Effector memory CD8-positive, alpha-beta T cell (primary cell): ENCODE measurements around the gene NCAN.
"Not testable (repeated sequence)": the region's sequence is repeated elsewhere in the genome, so short reads cannot be mapped to it uniquely, and the experiment has no call there.

Experiments
- ATAC-seq: fragments of 150-1000 bp; cut with Tn5 transposase; replicated peaks from 2 replicates; pipeline ENCODE4 v1.10.0; 2021; ENCODE audit warnings: mild to moderate bottlenecking, moderate library complexity
- DNase-seq, 3 experiments: peaks; one replicate each; pipeline ENCODE4 v3.0.0; 2021
- H3K27ac Mint-ChIP-seq, 2 donors: one replicate each; pipeline ENCODE4 v1.8.0; 2022; ENCODE audit warnings: mild to moderate bottlenecking in 2 of 2, mixed read lengths in 2 of 2, moderate library complexity in 2 of 2
- H3K27me3 Mint-ChIP-seq, 2 donors: one replicate each; pipeline ENCODE4 v1.8.0; 2022; ENCODE audit warnings: mixed read lengths in 2 of 2
- H3K36me3 Mint-ChIP-seq: one replicate; pipeline ENCODE4 v1.8.0; 2022; ENCODE audit warnings: mild to moderate bottlenecking, moderate library complexity, mixed read lengths; ENCODE audit not compliant: insufficient read depth
- H3K4me1 Mint-ChIP-seq, 2 donors: one replicate each; pipeline ENCODE4 v1.8.0; 2022; ENCODE audit warnings: low read depth in 2 of 2, mixed read lengths in 2 of 2
- H3K4me3 Mint-ChIP-seq, 2 donors: one replicate each; pipeline ENCODE4 v1.8.0; 2022; ENCODE audit warnings: mild to moderate bottlenecking in 2 of 2, mixed read lengths in 2 of 2, moderate library complexity in 2 of 2
- H3K9me3 Mint-ChIP-seq, 2 donors: one replicate each; pipeline ENCODE4 v1.8.0; 2022; ENCODE audit warnings: mixed read lengths in 2 of 2

NCAN gene

GRCh38 chr19:19205416-19206410 is 6.0 kb upstream of the NCAN start:
- Mint-ChIP-seq H3K36me3 (peaks cover 8% of the 10 kb centered on the region), H3K9me3 (peaks cover 8 to 10% of the 10 kb centered on the region in 2 donors), H3K27me3 (peaks cover 6 to 25% of the 10 kb centered on the region in 2 donors), H3K27ac (no peak overlapping the region), H3K4me1 (peaks cover 26 to 36% of the 10 kb centered on the region in 2 donors), H3K4me3 (no peak overlapping the region)
- no peak for DNase-seq
- ATAC-seq, result no peak

DNA sequence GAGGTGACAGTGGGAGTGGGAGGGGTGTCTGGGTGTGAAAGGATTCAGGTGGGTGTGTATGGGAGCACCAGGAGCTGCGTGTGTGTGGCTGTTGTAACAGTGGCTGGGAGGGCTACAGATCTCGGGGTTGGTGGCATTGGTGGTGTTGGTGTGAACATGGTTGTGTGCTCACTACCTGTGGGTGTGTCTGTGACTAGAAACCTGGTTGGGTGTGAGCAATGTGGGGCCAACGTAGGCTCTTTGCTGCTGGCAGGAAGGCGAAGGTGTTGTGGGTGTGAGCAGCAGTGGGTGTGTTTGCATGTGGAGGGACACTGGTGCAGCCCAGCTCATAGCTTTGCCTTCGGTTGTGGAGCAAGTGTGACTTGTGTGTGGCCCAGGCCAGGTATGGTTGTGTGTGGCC is 4.8 kb upstream of the NCAN start:
- peak overlapping the region; percentile 34 to 39 for H3K4me3 Mint-ChIP-seq
- DNase-seq, result no peak
- H3K9me3 Mint-ChIP-seq, result peaks cover 8 to 10% of the 10 kb centered on the region in 2 donors
- no peak for ATAC-seq
- H3K27ac Mint-ChIP-seq, result no peak overlapping the region
- H3K4me1 Mint-ChIP-seq, result peaks cover 26 to 37% of the 10 kb centered on the region in 2 donors
- peaks cover 8% of the 10 kb centered on the region for H3K36me3 Mint-ChIP-seq
- peaks cover 13 to 35% of the 10 kb centered on the region in 2 donors for H3K27me3 Mint-ChIP-seq

DNA sequence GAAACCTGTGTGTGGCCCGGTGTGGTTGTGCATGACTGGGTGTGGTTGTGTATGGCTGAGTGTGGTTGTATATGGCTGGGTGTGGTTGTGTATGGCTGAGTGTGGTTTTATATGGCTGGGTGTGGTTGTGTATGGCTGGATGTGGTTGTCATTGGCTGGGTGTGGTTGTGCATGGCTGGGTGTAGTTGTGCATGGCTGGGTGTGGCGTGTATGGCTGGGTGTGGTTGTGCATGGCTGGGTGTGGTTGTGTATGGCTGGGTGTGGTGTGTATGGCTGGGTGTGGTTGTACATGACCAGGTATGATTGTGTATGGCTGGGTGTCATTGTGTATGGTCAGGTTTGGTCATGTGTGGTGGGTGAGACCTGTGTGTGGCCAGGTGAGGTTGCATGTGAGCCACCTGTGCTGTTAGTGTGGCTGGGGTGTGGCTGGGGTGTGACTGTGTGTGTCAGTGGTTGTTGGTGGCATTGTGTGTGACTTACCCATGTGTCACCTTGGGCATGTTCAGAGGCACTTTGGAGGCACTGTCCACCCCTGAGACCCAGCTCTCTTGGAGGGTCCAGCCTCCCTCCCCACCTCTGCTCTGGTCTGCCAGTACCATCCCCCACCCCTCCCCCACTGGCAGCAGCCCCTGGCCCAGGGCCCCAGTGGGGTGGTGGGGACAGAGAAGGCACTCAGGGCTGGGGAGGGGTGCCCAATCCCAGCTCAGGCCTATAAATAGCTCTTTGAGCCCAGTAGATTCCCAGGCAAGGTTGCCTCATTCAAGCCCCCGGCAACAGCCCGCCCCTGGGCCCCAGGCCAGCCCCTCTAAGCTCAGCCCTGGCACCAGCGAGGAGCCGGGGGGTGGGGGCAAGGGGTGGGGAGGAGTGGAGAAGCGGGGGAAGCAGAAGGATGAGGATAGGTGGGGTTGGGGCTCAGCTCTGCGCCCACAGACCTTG is 3.9 kb upstream of the NCAN start:
- peak overlapping the region; percentile 34 to 39 for H3K4me3 Mint-ChIP-seq

DNA sequence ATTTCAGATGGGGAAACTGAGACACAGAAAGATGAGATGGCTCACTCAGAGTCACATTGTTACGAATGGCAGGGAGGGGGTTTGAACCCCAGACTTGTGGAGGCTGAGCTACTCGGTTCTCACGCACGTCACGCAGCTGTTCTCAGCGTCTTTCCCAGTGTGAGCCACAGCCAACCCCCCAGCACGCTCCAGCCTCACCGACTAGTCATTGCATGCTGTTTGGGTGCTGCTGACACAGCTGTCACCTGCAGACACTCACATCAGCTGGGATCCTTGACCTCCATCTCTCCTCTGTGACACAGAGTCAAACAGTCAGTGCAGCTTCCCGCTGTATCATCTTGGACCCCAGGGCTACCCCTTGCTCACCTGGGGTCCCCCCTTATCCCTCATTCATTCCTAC is 2.4 kb upstream of the NCAN start:
- H3K36me3 Mint-ChIP-seq, result no peaks in the 10 kb centered on the region
- peaks cover 8 to 10% of the 10 kb centered on the region in 2 donors for H3K9me3 Mint-ChIP-seq
- no peak overlapping the region for H3K27ac Mint-ChIP-seq
- no peak for DNase-seq
- H3K4me1 Mint-ChIP-seq, result peaks cover 14 to 19% of the 10 kb centered on the region in 2 donors
- no peak for ATAC-seq
- peaks cover 37 to 60% of the 10 kb centered on the region in 2 donors for H3K27me3 Mint-ChIP-seq
- H3K4me3 Mint-ChIP-seq, result no peak overlapping the region

More for the DNA sequence above, 3.9 kb upstream of the NCAN start:
- peak overlapping the region in 1 of 2 donors; percentile 9 for H3K27ac Mint-ChIP-seq
- H3K27me3 Mint-ChIP-seq, result peaks cover 22 to 45% of the 10 kb centered on the region in 2 donors
- H3K4me1 Mint-ChIP-seq, result peaks cover 18 to 28% of the 10 kb centered on the region in 2 donors
- peaks cover 8 to 10% of the 10 kb centered on the region in 2 donors for H3K9me3 Mint-ChIP-seq
- no peak for DNase-seq
- peaks cover 8% of the 10 kb centered on the region for H3K36me3 Mint-ChIP-seq
- no peak for ATAC-seq

GRCh38 chr19:19212916-19213315 is 1.2 kb downstream of the NCAN start:
- peaks cover under 1 to 1% of the 10 kb centered on the region in 2 donors for H3K9me3 Mint-ChIP-seq
- no peak overlapping the region for H3K4me3 Mint-ChIP-seq
- no peaks in the 10 kb centered on the region for H3K36me3 Mint-ChIP-seq
- no peak overlapping the region for H3K27ac Mint-ChIP-seq
- H3K4me1 Mint-ChIP-seq, result peaks cover 3% of the 10 kb centered on the region in 2 donors
- ATAC-seq (no peak), DNase-seq (no peak)
- peaks cover 61 to 80% of the 10 kb centered on the region in 2 donors for H3K27me3 Mint-ChIP-seq

DNA sequence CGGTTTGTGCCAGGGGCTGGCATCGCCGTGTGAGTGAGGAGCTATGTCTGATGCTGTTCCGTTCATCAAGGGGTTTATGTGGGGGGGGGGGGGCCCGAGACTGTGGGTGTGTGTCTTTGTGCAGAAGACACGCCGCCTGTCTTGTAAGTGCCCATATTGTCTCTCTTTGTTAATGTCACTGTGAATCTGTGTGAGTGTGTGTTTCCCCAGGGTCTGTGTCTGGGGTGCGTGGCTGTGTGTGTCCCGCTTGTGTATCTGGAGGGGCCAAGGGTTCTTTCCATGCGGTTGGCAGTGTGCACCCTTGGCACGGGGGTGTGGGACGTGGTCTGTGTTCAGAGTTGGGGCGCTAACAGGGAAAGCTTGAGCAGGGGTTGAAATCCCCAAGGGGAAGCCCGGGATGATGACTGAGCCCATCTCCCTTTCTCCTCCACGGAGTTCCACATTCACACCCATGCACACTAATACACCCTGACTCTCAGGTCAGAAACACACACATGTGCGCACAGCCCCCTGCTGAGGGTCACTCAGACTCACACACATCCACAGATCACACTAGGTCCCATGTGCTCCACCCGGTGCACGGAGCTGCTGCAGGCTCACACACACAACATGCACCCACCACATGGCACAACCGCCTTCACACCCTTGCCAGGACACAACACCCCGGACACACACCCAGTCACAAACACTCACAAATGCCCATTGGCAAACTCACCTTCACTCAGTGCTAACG is 1.8 kb downstream of the NCAN start:
- H3K4me1 Mint-ChIP-seq, result peaks cover 3% of the 10 kb centered on the region in 2 donors
- peaks cover 0 to 1% of the 10 kb centered on the region in 2 donors for H3K9me3 Mint-ChIP-seq
- no peak overlapping the region for H3K4me3 Mint-ChIP-seq
- no peak overlapping the region for H3K27ac Mint-ChIP-seq
- no peaks in the 10 kb centered on the region for H3K36me3 Mint-ChIP-seq
- no peak for ATAC-seq
- DNase-seq, result no peak
- peaks cover 61 to 82% of the 10 kb centered on the region in 2 donors for H3K27me3 Mint-ChIP-seq

DNA sequence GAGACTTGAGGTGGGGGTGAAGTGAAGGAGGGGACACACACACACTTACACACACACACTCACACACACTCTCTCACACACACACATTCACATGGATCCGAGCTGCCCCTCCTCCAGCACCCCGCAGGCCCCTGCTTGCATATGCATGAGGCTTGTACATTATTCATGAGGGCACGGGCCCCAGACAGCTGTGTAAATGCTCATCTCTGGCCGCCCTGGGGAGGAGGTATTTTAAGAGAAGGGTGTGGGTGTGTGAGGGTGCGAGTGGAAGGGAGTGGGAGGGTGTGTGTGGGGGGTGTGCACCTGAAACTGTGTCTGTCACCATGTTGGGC is 2.4 kb downstream of the NCAN start:
- H3K27me3 Mint-ChIP-seq, result peaks cover 61 to 87% of the 10 kb centered on the region in 2 donors
- DNase-seq, result no peak
- no peak for ATAC-seq
- no peak overlapping the region for H3K27ac Mint-ChIP-seq
- H3K36me3 Mint-ChIP-seq, result no peaks in the 10 kb centered on the region
- H3K9me3 Mint-ChIP-seq, result peaks cover 0 to 1% of the 10 kb centered on the region in 2 donors
- H3K4me3 Mint-ChIP-seq, result no peak overlapping the region
- H3K4me1 Mint-ChIP-seq, result peaks cover 3% of the 10 kb centered on the region in 2 donors

- Mint-ChIP-seq H3K9me3 (peaks cover 0 to 1% of the 10 kb centered on the region in 2 donors), H3K36me3 (no peaks in the 10 kb centered on the region), H3K4me1 (peaks cover 3% of the 10 kb centered on the region in 2 donors), H3K27me3 (peaks cover 60 to 85% of the 10 kb centered on the region in 2 donors), H3K27ac (no peak overlapping the region), H3K4me3 (no peak overlapping the region)
- ATAC-seq (no peak), DNase-seq (no peak)
These were observed 3.1 kb downstream of the NCAN start for GRCh38 chr19:19214892-19215291.

DNA sequence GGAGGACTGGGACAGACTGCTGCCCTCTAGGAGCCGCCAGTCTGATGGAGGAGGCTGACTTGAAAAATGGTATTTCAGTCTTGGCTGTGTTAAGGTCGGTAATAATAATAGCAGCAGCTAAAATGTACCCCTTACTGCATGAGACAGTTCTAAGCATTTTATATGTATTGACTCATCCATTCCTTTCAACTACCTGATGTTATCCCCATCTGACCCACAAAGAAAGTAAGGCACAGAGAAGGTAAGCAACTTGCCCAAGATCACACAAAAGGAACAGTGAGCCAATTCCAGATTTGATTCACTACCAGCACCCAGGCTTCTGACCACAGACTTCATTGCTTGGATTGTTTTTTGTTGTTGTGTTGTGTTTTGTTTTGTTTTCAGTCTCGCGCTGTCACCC is 4.0 kb downstream of the NCAN start:
- H3K27ac Mint-ChIP-seq, result no peak overlapping the region
- peaks cover 0 to 1% of the 10 kb centered on the region in 2 donors for H3K9me3 Mint-ChIP-seq
- no peak for ATAC-seq
- no peaks in the 10 kb centered on the region for H3K36me3 Mint-ChIP-seq
- DNase-seq, result no peak
- peaks cover 57 to 77% of the 10 kb centered on the region in 2 donors for H3K27me3 Mint-ChIP-seq
- H3K4me3 Mint-ChIP-seq, result no peak overlapping the region
- H3K4me1 Mint-ChIP-seq, result peaks cover 3% of the 10 kb centered on the region in 2 donors

DNA sequence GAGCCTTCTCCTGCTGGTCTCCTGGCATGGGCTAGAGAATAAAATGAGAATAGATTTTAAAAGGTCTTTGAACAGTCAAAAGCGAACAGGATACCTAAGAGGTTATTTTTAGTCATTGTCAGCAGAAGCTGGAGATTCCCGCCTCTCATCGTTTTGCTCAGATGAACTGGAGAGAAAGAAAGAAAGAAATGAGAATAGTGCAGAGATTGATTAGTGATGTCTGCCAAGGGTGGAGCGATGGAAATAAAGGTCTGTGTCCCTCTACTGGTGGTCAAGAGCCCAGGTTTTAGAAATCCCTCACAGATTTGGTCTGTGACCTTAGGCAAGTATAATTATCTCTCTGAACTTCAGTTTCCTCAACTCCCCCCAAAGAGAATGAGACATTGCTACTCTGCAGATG is 5.3 kb downstream of the NCAN start:
- peaks cover 51 to 65% of the 10 kb centered on the region in 2 donors for H3K27me3 Mint-ChIP-seq
- ATAC-seq, result no peak
- H3K36me3 Mint-ChIP-seq, result no peaks in the 10 kb centered on the region
- no peak overlapping the region for H3K4me3 Mint-ChIP-seq
- H3K27ac Mint-ChIP-seq, result no peak overlapping the region
- H3K9me3 Mint-ChIP-seq, result peaks cover 0 to 1% of the 10 kb centered on the region in 2 donors
- DNase-seq, result no peak
- peaks cover 0 to 3% of the 10 kb centered on the region in 2 donors for H3K4me1 Mint-ChIP-seq

GRCh38 chr19:19218911-19219310 is 7.2 kb downstream of the NCAN start:
- DNase-seq (no peak), ATAC-seq (no peak)
- Mint-ChIP-seq H3K9me3 (peaks cover 0 to 1% of the 10 kb centered on the region in 2 donors), H3K4me1 (peaks cover 0 to 3% of the 10 kb centered on the region in 2 donors), H3K27me3 (peaks cover 33 to 47% of the 10 kb centered on the region in 2 donors), H3K36me3 (no peaks in the 10 kb centered on the region), H3K4me3 (no peak overlapping the region), H3K27ac (no peak overlapping the region)

- H3K27me3 Mint-ChIP-seq, result peaks cover 16 to 26% of the 10 kb centered on the region in 2 donors
- H3K9me3 Mint-ChIP-seq, H3K4me1 Mint-ChIP-seq, H3K4me3 Mint-ChIP-seq, ATAC-seq, H3K27ac Mint-ChIP-seq, DNase-seq, H3K36me3 Mint-ChIP-seq: not testable (repeated sequence)
These were observed 9.2 kb downstream of the NCAN start for GRCh38 chr19:19221000-19221399.

DNA sequence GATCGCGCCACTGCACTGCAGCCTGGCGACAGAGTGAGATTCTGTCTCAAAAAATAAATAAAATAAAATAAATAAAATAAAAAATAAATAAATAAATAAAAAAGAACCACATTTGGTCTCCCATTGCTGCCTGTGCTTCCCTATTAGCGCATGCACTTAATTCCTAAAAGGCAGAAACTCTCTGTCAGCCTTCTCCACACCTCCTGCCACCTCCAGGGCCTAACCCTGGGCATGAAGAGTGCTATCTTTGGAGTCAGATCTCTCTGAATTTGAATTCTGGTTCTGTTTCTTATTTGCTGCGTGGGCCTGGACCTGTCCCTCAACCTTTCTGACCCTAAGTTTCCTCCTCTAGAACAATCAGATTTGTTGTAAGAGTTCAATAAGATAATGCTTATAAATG is 11.3 kb downstream of the NCAN start:
- no peak overlapping the region for H3K4me3 Mint-ChIP-seq

More for the DNA sequence above, 11.3 kb downstream of the NCAN start:
- H3K27ac Mint-ChIP-seq, result no peak overlapping the region
- peaks cover 5 to 19% of the 10 kb centered on the region in 2 donors for H3K27me3 Mint-ChIP-seq
- DNase-seq (no peak), ATAC-seq (no peak)
- peaks cover 3 to 9% of the 10 kb centered on the region in 2 donors for H3K4me1 Mint-ChIP-seq
- H3K36me3 Mint-ChIP-seq, result no peaks in the 10 kb centered on the region
- H3K9me3 Mint-ChIP-seq, result no peaks in the 10 kb centered on the region
